HG02763 (cell line): Measurements from ENCODE around the gene PPP1R27.

ENCODE experiments used
- ATAC-seq: cut with Tn5 transposase; IDR thresholded peaks from one replicate; pipeline ENCODE4 v1.9.1; 2021; ENCODE audit warnings: mild to moderate bottlenecking, moderate library complexity; ENCODE audit not compliant: unreplicated experiment

The PPP1R27 gene

GRCh38 chr17:81807210-81807719 is 27.6 kb downstream of the PPP1R27 start:
- ATAC-seq = no peak

- no peak for ATAC-seq
Measured at GRCh38 chr17:81806461-81807209, 28.2 kb downstream of the PPP1R27 start.

GRCh38 chr17:81805707-81806460 is 29.0 kb downstream of the PPP1R27 start:
- ATAC-seq = no peak

- ATAC-seq = no peak
Measured at GRCh38 chr17:81804559-81805399, 30.1 kb downstream of the PPP1R27 start.

GRCh38 chr17:81803728-81804558 is 30.9 kb downstream of the PPP1R27 start, which contains the start of gene GCGR:
GCGR (plus strand) TSS chr17:81804150; CDS start chr17:81809019, 4,869 bp downstream.
- no peak for ATAC-seq

- no peak for ATAC-seq
Measured at GRCh38 chr17:81802856-81803643, 31.8 kb downstream of the PPP1R27 start.

GRCh38 chr17:81802048-81802758 is 32.6 kb downstream of the PPP1R27 start:
- no peak for ATAC-seq

- no peak for ATAC-seq
Measured at GRCh38 chr17:81801327-81801726, 33.5 kb downstream of the PPP1R27 start.

GRCh38 chr17:81794509-81794908 is 40.3 kb downstream of the PPP1R27 start:
- no peak for ATAC-seq

- no peak for ATAC-seq
Measured at GRCh38 chr17:81794074-81794476, 40.8 kb downstream of the PPP1R27 start.

- ATAC-seq = no peak
Measured at GRCh38 chr17:81792675-81793615, 41.9 kb downstream of the PPP1R27 start.
